Measurements from ENCODE around the gene RFPL4A.
"Not testable (repeated sequence)": the region's sequence is repeated elsewhere in the genome, so short reads cannot be mapped to it uniquely, and the experiment has no call there.

The RFPL4A gene

DNA sequence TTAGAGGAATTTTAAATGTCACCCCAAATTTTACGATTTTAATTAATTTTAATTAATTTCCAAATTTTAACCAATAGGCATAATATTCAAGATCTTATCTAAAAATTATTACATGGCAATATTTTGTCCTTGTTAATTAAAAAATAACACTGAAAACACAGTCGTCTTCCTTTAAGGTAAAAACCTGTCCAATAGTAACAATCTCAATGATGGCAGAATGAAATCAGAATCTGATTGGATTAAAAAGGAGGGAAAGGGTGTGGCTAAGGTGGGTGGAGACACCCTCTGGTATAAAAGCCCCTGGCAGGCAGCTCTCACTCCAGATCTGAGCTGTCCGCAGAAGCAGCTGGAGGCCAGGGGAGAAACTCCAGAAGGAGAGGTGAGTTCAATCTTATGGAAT is at the start of gene RFPL4A:
Gene RFPL4A, plus strand, starts transcription at position 301 of the 400 bp plus-strand sequence. CDS start 2,704 bp downstream, outside the sequence.
- not testable (repeated sequence) for DNase-seq (ENCODE audit: low read depth); H3K4me3 ChIP-seq (ENCODE audit: low read depth, low read length)

GRCh38 chr19:55711719-55712118 is 47.2 kb upstream of the RFPL4A start:
- DNase-seq (ENCODE audit: low read depth), result no peak
- H3K4me3 ChIP-seq (ENCODE audit: low read depth, low read length), result no peak overlapping the region
- TF ChIP-seq MYC (IDR thresholded peaks at IDR 0.05; ENCODE audit: low read depth, low read length) (no peak), POLR2A (IDR thresholded peaks at IDR 0.05; ENCODE audit: extremely low read depth, insufficient read length) (no peak), MAX (IDR thresholded peaks at IDR 0.05; ENCODE audit: low read depth, low read length) (no peak)
- TF ChIP-seq, protein P1, sequence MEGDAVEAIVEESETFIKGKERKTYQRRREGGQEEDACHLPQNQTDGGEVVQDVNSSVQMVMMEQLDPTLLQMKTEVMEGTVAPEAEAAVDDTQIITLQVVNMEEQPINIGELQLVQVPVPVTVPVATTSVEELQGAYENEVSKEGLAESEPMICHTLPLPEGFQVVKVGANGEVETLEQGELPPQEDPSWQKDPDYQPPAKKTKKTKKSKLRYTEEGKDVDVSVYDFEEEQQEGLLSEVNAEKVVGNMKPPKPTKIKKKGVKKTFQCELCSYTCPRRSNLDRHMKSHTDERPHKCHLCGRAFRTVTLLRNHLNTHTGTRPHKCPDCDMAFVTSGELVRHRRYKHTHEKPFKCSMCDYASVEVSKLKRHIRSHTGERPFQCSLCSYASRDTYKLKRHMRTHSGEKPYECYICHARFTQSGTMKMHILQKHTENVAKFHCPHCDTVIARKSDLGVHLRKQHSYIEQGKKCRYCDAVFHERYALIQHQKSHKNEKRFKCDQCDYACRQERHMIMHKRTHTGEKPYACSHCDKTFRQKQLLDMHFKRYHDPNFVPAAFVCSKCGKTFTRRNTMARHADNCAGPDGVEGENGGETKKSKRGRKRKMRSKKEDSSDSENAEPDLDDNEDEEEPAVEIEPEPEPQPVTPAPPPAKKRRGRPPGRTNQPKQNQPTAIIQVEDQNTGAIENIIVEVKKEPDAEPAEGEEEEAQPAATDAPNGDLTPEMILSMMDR (IDR thresholded peaks at IDR 0.05; ENCODE audit: low read depth, low read length), result no peak

DNA sequence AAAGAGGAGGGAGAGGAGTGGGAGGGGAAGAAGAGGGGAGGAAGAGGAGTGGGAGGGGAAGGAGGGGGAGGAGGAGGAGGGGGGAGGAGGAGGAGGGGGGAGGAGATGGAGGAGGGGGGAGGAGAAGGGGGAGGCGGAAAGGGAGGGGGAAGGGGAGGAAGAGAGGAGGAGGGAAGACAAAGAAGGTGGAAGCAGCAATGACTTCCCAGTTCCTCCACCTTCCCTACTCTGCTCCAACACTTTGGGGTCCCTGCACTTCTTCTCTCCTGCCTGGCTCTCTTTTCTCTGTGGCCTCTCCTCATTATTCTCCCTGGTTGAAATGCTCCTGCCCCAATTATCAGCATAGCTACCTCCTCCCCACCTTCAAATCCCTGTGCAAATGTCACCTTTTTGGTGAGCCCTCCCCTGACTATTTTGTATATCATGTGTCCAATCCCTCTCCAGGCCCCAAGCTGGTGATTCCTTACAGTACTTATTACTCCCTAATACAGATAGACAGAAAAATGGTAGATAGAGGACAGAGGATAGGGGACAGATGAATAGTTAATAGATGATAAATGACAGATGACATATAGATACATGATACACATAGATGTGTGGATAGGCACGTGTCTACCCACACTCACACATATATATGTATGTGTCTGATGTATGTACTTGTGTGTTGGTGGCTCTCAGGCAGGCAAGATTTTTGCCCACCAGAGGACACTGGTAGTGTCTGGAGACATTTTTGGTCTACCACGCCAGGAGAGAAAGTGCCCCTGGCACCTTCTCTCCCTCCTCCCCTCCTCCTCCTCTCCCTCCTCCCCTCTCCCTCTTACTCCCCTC is 45.9 kb upstream of the RFPL4A start:
- H3K4me3 ChIP-seq (ENCODE audit: low read depth, low read length), result no peak overlapping the region
- TF ChIP-seq POLR2A (IDR thresholded peaks at IDR 0.05; ENCODE audit: extremely low read depth, insufficient read length) (no peak), MAX (IDR thresholded peaks at IDR 0.05; ENCODE audit: low read depth, low read length) (no peak), MYC (IDR thresholded peaks at IDR 0.05; ENCODE audit: low read depth, low read length) (no peak)
- TF ChIP-seq, protein P1 (IDR thresholded peaks at IDR 0.05; ENCODE audit: low read depth, low read length), result no peak
- no peak for DNase-seq (ENCODE audit: low read depth)

- TF ChIP-seq MYC (IDR thresholded peaks at IDR 0.05; ENCODE audit: low read depth, low read length) (no peak), MAX (IDR thresholded peaks at IDR 0.05; ENCODE audit: low read depth, low read length) (no peak), POLR2A (IDR thresholded peaks at IDR 0.05; ENCODE audit: extremely low read depth, insufficient read length) (no peak)
- TF ChIP-seq, protein P1 (IDR thresholded peaks at IDR 0.05; ENCODE audit: low read depth, low read length), result no peak
- no peak overlapping the region for H3K4me3 ChIP-seq (ENCODE audit: low read depth, low read length)
- DNase-seq (ENCODE audit: low read depth), result no peak
These were observed 42.4 kb upstream of the RFPL4A start for GRCh38 chr19:55716531-55716930.

DNA sequence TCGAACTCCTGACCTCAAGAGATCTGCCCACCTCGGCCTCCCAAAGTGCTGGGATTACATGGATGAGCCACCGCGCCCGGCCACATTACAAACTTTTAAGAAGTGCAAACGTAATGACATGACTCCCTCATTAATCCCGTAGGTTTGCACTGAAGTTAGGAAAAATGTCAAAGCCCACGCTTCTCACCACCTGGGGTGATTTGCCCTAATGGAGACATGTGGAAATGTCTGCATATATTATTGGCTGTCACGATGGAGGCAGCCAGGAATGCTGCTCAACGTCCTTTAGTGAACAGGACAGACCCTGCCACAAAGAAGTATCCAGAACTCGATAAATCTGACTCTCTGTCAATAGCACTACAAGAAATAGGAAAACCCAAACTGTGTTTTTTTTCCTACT is 41.6 kb upstream of the RFPL4A start:
- H3K4me3 ChIP-seq (ENCODE audit: low read depth, low read length), result no peak overlapping the region
- DNase-seq (ENCODE audit: low read depth), result no peak
- TF ChIP-seq MYC (IDR thresholded peaks at IDR 0.05; ENCODE audit: low read depth, low read length) (no peak), POLR2A (IDR thresholded peaks at IDR 0.05; ENCODE audit: extremely low read depth, insufficient read length) (no peak), MAX (IDR thresholded peaks at IDR 0.05; ENCODE audit: low read depth, low read length) (no peak)
- TF ChIP-seq, protein P1 (IDR thresholded peaks at IDR 0.05; ENCODE audit: low read depth, low read length), result no peak

- not testable (repeated sequence) for H3K4me3 ChIP-seq (ENCODE audit: low read depth, low read length); DNase-seq (ENCODE audit: low read depth)
These were observed 40.8 kb upstream of the RFPL4A start for GRCh38 chr19:55717879-55718711.
